Measurements from ENCODE around the gene PGM5. TPM values are rescaled to one million over a fixed set of nuclear protein-coding genes. Genes with fewer than 3 reads are reported as not detected.

Gene PGM5
- polyA plus RNA-seq, 3 donors: 44.6 to 49.6 (median 46.4) TPM

DNA sequence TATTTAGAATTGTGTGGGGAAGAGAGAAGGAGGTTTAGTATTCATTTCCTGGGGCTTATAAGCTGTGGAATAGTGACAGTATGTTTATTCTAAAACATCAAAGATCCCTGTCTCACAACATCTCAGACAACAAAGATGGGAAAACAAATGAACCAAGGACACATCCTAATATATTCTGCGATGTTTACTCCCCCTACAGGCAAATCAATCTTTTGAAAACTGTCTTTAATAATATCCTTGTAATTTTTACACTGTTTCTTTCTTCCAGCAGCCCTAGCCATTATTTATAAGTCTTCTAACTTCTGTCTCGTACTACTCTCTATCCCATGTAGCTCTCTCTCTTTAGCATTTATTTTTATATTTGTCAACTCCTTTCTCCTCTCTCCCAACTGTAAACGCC is 217.7 kb downstream of the PGM5 start:
- DNase-seq (ENCODE audit: low read depth in 3 of 3, low spot score in 2 of 3): no peak

DNA sequence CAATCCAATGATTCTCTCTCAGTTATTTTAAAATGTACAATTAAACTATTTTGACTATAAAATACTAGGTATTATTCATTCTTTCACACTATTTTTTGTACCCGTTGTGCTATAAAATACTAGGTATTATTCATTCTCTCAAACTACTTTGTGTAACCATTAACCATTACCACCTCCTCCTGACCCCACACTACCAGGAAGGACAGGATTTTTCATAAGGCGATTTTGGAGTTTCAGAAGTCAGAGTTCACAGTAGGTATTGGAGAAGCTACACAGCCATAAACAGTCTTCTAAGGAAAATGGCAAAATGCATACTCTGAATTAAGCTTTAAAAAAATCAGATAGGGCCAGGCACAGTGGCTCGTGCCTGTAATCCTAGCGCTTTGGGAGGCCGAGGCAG is 219.4 kb downstream of the PGM5 start:
- DNase-seq (ENCODE audit: low read depth in 3 of 3, low spot score in 2 of 3): no peak

DNA sequence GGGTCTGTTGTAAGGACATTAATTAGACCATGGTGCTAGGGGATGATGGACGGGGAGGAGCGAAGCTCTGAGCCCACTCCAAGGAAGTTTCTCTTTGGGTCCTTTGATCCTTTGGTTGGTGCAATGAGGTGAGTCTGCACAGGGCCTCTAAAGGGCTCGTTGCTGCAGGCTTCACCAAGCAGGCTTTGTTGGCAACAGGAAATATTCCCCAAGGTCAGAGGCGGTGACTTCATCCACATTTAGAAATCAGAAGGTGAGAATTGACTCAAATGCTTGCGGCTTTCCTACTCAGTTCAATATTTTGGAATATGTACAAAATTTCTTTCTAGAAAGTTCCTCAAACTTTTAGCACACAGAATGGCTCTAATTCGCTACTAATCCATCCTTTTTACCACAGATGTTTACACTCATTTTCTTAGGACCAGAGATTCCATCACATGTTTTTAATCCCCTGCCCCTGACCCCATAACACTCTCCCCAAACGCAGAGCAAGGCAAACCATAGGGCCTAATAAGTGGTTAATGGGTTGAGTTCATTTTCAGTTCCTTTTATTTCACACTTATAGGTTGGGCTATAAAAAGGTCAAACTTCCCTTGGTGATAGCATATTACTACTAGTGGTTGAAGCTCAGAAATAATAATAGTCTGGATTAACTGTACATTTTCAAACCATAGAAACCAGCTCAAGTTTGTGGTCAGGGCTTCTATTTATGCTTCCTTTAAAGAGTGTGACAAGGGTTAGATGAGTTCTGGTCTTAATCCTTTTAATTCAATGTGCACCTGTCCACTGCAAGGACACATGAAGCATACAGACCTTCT is 221.6 kb downstream of the PGM5 start:
- DNase-seq (ENCODE audit: low read depth in 3 of 3, low spot score in 2 of 3): no peak

Other genes with a start within 250 kb of the PGM5 start
- gene ZNG1C, start 114.6 kb upstream of the PGM5 start, polyA plus RNA-seq (ENCODE audit: insufficient read length in 3 of 3): 10 to 100 TPM; 11.0 to 18.1 (median 13.8) TPM
- gene FOXD4L3, start 53.7 kb upstream of the PGM5 start, polyA plus RNA-seq (ENCODE audit: insufficient read length in 3 of 3): not detected
- gene TMEM252, start 184.3 kb downstream of the PGM5 start, polyA plus RNA-seq (ENCODE audit: insufficient read length in 3 of 3): 10 to 100 TPM in 1 of 3 donors, 1 to 10 TPM in 2; 6.4 to 12.6 (median 8.5) TPM